CD4-positive, alpha-beta T cell treated with Interleukin-1 beta for 1 hour (primary cell): Measurements from ENCODE around the gene VPS13A.
"Not testable (repeated sequence)": the region's sequence is repeated elsewhere in the genome, so short reads cannot be mapped to it uniquely, and the experiment has no call there.

ENCODE experiments used
- DNase-seq, 2 donors: peaks; one replicate each; pipeline ENCODE4 v3.0.0-alpha.2; 2020 to 2022

Gene VPS13A

DNA sequence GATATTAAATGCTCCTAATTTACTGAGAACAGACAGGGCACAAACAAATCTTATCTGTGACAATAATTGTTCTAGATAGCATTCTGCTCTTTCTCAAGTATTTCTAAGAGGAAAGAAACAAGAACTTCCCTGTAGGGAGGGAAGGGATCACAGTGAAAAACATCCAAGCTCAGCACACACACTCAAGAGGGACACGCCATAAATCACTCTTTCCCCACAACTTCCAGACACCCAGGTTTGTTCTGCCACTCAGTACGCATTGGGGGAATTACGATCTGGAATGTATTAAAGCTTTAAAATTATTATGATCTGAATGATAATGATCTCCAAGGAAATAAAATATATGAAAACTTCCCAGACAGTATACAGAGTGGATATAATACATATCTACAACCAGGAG lies 249.4 kb downstream of the VPS13A start:
- no peak for DNase-seq

DNA sequence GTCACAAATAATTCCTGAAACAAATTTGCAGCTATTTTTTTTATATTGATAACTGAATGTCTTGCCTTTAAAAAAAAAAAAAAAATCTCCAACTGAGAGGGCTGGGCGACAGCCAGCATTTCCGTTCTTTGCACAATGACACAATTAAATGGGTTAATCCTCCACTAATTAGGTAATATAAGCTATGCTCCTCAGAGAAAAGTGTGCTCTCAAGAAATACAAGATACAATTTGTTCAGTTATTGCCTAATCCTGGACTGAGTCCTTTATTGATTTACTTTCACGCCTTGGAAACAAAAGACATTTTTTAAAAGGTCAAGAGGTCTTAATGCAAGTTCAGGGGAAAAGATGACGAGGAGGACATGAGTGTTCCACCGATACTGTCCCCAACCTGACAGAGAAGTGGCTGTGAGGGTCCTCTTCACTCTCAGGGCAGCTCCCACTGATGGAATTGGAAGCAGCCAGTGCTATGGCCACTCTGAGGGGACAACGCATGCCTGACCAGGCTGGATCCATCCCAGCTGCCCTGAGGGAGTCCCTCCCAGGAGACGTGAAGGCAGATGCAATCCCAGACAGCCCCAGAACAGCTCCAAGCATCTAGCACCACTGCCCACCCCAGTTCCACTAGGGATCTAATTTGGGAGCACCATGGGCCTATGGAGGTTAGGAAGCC lies 250.1 kb downstream of the VPS13A start:
- DNase-seq = no peak

- DNase-seq = no peak
Observed at GRCh38 chr9:77429928-77430327, 252.6 kb downstream of the VPS13A start.

DNA sequence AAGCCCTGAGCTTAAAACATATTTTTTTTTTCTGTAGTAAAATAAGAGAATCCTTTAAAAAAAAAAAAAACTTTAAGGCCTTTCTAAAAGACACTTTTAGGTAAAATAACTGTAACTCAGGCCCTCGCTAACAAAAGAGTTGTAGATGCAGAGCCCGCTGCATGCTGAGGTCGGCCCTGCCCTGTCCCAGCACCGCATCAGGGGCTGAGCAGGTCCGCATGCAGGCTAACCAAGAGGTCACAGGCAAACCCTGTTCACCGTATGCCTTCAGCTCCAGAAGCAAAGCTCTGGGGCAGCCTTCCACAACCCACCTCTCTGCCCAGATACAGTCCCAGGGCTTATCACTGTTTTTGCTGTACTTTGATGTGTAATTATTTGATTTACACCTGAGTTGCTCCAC lies 254.7 kb downstream of the VPS13A start:
- DNase-seq = no peak

DNA sequence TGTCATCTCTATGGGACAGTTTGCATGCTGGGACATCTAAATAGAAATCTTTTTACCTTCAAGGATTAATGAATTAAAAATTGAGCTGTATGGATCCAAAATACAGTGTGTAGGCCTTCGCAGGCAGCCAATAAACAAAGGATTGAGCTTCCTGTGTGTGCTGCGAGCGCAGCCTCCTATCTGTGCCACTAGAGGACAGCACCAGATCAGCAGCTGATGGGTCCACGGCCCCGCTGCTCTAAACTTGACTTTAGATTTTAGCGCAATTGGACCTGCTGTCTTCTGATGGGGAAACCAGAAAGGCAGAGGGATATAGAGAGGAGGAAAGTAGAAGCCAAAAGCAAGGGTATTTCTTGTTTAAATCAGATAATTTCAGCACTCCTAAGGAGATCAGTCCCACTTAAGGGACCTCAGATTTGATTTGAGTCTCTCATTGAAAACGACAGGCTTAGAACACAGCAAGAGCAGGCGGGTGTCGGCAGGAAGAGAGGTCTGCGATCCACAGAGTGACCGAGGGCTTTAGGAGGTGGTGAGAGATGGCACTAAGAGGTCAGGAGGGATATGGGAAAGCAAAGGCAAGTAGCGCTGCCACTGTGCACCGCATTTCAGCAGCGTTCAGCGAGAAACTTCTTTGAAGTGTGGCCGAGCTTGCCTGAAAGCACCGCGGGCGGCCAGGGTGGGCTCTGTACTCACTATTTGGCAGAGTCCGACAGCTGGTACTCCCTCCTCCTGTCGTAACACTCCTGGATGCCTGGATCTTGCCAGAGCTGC lies 256.5 kb downstream of the VPS13A start:
- peak; percentile 46 to 47 for DNase-seq

GRCh38 chr9:77435277-77435676 lies 257.9 kb downstream of the VPS13A start:
- DNase-seq = no peak

GRCh38 chr9:77435688-77436087 lies 258.4 kb downstream of the VPS13A start:
- DNase-seq = no peak

- no peak for DNase-seq
Observed at GRCh38 chr9:77438653-77439052, 261.3 kb downstream of the VPS13A start.

GRCh38 chr9:77440057-77440456 lies 262.7 kb downstream of the VPS13A start:
- DNase-seq = no peak

GRCh38 chr9:77441124-77441523 lies 263.8 kb downstream of the VPS13A start:
- not testable (repeated sequence) for DNase-seq

GRCh38 chr9:77442436-77442835 lies 265.1 kb downstream of the VPS13A start:
- no peak for DNase-seq

DNA sequence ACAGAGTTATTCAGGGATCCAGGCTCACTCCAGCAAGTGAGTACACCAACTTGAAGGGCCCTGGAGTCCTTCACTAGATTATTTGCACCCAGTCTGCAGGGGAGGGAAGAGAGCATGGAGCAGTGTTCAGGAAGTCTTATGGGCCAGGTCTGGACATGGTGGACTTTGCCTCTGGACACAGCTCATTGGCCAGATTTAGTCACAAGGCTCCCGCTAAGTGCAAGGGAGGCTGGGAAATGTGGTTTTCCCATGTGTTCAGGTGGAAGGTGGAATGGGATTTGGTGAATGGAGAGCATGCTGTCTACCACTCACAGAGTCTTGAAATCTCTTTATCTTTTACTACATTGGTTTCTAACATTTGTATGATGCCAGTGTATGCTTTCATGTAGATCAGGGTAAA lies 270.3 kb downstream of the VPS13A start:
- no peak for DNase-seq

GRCh38 chr9:77449240-77450084 lies 272.1 kb downstream of the VPS13A start:
- no peak for DNase-seq

- DNase-seq = no peak
Observed at GRCh38 chr9:77450085-77450475, 272.7 kb downstream of the VPS13A start.

DNA sequence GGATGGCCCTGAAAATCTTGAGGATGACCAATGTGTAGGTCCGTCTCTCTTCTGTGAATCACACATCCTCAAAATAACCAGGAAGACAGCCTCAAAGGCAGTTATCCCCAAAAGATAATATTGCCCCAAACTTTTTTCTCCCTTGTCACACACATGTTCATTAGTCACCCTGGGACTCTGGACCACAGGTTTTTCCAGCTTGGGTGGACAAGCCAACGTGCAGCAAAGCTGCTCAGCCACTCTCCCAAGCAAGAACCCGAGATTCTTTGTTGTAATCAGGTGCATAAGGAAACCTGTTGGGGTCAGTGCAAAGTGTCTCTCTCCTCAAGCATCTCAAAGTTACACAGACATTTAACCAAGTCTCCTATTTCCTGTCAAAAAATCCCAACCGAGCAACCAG lies 274.2 kb downstream of the VPS13A start:
- DNase-seq = no peak

DNA sequence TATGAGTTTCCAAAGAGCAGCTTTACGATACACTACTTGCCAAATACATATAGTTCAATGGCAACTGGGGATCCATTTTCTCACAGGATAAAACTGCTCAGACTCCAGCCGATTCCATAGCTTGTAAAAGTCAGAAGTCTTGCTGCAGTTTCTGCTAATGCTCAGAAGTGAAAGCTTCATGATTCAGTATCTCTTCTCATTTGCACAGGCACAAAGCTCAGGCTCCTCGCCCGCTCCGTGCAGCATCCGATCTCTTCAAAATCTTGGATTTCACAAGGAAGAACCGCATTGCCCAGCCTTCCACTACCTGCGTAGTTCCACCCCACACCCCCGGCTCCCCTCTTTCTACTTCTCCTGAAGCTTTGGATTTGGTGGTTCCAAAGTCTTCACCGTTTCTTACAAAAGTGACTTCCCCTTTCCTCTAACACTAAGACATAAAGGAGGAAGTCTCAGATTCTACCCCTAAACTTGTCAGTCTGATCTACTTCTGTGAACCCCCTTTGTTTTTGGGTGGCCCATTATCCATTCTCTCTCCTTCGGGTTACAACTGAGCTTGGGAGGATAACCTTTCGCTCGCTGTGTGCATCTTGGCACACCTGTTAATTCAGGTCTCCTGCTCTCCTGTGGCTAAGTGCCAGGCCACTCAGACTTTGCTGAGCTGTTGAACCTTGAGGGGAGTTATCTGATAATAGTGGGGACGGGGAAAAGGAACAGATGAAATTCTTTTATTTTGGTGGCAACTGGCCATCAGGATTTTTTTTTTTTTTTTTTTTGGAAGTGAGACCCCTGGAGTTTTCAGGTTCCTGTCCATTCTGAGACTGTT lies 276.7 kb downstream of the VPS13A start:
- DNase-seq = no peak

- DNase-seq = no peak
Observed at GRCh38 chr9:77454663-77455062, 277.3 kb downstream of the VPS13A start.

DNA sequence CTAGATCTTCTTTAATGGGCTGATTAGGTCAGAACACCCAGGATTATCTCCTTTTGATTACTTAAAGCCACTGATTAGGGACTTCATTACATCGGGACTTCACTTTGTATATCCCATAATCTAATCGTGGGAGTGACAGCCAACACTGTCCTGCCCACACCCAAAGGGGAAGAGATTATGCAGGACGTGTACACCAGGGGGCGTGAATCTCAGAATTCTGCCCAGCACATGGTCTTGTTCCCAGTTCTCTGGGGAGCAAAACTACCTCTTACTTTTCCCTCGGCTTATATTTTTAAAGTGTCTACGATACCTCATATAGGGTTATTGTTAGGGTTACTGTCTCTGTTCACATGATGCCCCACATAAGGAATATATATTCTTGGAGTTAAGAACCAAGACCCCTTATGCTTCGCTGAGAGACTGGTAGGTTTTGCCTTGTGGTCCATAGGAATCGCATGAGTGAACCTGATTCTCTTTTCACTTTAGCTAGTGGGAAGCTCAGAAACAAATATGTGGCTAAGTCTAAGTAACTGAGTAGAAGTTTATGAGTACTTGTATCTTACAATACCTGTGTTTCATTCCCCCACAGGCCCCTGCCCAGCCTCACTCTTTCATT lies 278.1 kb downstream of the VPS13A start:
- DNase-seq = peak in 1 of 2 donors; percentile 24

DNA sequence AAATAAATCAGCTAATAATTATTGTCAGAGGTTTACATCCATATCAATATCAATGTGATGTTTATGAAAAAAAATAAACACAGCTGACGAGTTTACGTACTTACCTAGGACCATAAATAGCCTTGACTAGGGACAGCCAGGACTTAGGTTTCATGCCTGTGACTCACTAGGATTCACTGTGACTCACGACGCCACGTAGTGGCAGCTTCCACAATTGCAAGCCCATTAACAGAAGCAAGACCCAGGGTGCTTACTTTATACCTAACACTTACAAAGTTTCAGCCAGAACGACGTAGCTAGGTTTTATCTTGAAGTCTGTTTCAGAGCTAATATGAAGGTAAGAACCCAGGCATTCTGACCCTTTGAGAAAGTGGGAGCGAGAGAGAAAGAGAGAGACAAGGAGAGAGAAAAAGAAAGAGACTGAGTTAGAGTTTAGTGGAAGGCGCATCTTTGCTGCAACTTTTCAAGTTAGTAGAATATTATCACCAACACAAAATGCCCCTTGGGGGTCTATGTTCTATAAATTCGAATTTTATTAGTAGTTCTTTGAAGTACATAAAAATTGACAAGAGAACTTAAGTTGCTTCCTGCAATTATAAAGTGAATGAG lies 279.6 kb downstream of the VPS13A start:
- DNase-seq = peak; percentile 75 to 81

DNA sequence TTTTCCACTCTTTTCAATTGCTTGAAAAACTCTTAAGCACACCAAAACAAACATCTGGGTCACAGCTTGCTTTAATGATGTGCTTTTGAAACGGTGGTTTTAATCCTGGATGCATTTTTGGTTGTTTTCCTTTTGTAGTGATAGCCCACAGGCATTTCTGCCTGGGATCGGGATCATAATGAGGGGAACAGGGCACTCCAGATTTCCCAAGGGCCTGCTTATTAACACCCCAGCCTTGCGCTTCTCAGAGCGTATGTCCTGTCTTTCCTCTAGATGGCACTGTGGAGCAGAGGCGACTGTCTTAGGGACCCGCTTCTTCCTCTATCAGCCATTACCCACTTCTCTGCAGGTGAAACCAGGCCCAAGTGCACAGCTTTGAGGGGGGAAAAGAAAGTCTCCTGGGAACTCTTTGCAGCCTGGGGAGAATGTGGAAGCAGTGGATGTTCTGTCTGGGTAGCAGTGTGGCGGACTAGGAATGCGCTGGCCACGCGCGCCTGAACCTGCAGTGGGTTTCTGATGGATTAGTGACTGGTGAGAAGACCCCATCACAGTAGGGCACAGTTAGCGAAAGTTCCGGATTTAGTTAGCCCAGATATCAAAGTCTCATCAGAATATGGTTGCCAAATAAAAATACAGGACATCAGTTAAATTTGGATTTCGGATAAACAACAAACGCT lies 280.7 kb downstream of the VPS13A start:
- peak; percentile 62 to 70 for DNase-seq

DNA sequence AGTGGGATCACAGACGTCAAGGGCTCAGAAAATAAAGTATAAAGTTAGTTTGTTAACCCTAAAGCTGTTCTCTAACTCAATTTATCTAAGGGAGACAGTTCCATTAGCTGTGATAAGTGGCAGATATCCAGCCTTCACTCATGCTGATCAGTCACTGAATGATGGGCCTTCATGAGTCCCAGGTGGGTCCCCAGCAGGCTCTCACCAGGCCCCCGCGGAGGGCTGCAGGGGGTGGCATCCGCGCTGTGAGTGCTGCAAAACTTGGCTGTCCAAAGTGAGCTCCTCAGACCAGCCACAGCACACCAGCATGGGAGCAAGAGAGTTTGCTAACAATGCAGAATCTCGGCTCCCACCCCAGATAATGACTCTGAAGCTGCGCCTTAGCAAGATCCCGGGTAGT lies 283.6 kb downstream of the VPS13A start:
- DNase-seq = no peak
